ENCODE data around the gene PRKAG2.

DNA sequence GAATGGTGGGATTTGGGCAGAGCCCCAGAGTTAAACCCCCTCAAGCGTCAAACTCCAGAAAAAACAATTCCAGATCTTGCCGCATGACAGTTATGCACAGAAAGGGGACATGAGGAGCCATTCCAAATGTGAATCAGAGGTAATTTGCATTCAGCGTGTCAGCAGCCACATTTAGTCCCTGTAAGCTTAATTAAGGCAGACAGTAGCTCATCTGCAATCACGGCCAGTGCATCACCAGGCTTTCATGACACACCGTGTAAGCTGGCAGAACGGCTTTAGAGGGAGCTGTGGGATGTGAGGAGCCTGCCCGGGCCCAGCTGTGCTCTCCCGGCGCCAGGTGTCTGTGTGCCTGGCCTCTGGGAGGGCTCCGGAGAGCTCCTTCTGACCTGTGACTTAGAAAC lies 18.7 kb upstream of the PRKAG2 start:
- TF ChIP-seq, protein P1, sequence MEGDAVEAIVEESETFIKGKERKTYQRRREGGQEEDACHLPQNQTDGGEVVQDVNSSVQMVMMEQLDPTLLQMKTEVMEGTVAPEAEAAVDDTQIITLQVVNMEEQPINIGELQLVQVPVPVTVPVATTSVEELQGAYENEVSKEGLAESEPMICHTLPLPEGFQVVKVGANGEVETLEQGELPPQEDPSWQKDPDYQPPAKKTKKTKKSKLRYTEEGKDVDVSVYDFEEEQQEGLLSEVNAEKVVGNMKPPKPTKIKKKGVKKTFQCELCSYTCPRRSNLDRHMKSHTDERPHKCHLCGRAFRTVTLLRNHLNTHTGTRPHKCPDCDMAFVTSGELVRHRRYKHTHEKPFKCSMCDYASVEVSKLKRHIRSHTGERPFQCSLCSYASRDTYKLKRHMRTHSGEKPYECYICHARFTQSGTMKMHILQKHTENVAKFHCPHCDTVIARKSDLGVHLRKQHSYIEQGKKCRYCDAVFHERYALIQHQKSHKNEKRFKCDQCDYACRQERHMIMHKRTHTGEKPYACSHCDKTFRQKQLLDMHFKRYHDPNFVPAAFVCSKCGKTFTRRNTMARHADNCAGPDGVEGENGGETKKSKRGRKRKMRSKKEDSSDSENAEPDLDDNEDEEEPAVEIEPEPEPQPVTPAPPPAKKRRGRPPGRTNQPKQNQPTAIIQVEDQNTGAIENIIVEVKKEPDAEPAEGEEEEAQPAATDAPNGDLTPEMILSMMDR (conservative IDR thresholded peaks at IDR 0.05; ENCODE audit: low read length) = no peak
- TF ChIP-seq EZH2phosphoT487 (IDR thresholded peaks at IDR 0.05; ENCODE audit: borderline replicate concordance) = no peak
